Liver (tissue), 9 donors: ENCODE results near the gene CADPS. TPM values are rescaled to one million over a fixed set of nuclear protein-coding genes. Genes with fewer than 3 reads are reported as not detected.

Experiments used
- DNase-seq: peaks from one replicate; pipeline ENCODE4 v3.0.0-alpha.2; 2017; ENCODE audit warnings: low spot score
- H3K27ac ChIP-seq, 2 donors: one replicate each; pipeline ENCODE4 v1.7.0; 2013; ENCODE audit warnings: inconsistent platforms in 2 of 2, low read length in 2 of 2, control low read depth in 1 of 2, low read depth in 1 of 2, mild to moderate bottlenecking in 1 of 2
- H3K27me3 ChIP-seq, 4 donors: one replicate each; pipeline versions ENCODE4 v1.6.1 to v1.7.0; 2013; ENCODE audit warnings: low read length in 3 of 4, inconsistent platforms in 1 of 4, mild to moderate bottlenecking in 1 of 4, moderate library complexity in 1 of 4; ENCODE audit not compliant: control insufficient read depth in 4 of 4, insufficient read depth in 4 of 4
- H3K36me3 ChIP-seq, 4 donors: one replicate each; pipeline versions ENCODE4 v1.6.1 to v1.7.0; 2013; ENCODE audit warnings: low read length in 3 of 4, mild to moderate bottlenecking in 3 of 4, low read depth in 1 of 4, moderate library complexity in 1 of 4; ENCODE audit not compliant: control insufficient read depth in 4 of 4, insufficient read depth in 3 of 4
- H3K4me1 ChIP-seq, 4 donors: one replicate each; pipeline versions ENCODE4 v1.6.1 to v1.7.0; 2013; ENCODE audit warnings: low read length in 3 of 4, mild to moderate bottlenecking in 3 of 4, moderate library complexity in 1 of 4; ENCODE audit not compliant: control insufficient read depth in 4 of 4, insufficient read depth in 4 of 4
- H3K4me3 ChIP-seq, 3 donors: one replicate each; pipeline versions ENCODE4 v1.6.1 to v1.7.0; 2013; ENCODE audit warnings: low read length in 3 of 3, control low read depth in 1 of 3, low read depth in 1 of 3, mild to moderate bottlenecking in 1 of 3
- H3K9ac ChIP-seq, 2 donors: one replicate each; pipeline ENCODE4 v1.7.0; 2013; ENCODE audit warnings: low read length in 2 of 2, mild to moderate bottlenecking in 2 of 2, moderate library complexity in 2 of 2, control low read depth in 1 of 2, low read depth in 1 of 2
- H3K9me3 ChIP-seq, 4 donors: one replicate each; pipeline versions ENCODE4 v1.6.1 to v1.7.0; 2013; ENCODE audit warnings: low read length in 3 of 4; ENCODE audit not compliant: control insufficient read depth in 4 of 4
- EGR1 ChIP-seq, 2 donors: IDR thresholded peaks; 2 replicates each; pipeline ENCODE4 v1.6.1; 2016 to 2018; ENCODE audit warnings: antibody characterized with exemption in 2 of 2, low read depth in 2 of 2
- FOXA1 ChIP-seq: IDR thresholded peaks from 2 replicates; pipeline ENCODE4 v1.6.1; 2016; ENCODE audit warnings: antibody characterized with exemption
- FOXA2 ChIP-seq: IDR thresholded peaks from 2 replicates; pipeline ENCODE4 v1.6.1; 2016; ENCODE audit warnings: antibody characterized with exemption
- GABPA ChIP-seq, 2 donors: IDR thresholded peaks in 1 of 2; conservative IDR thresholded peaks in 1 of 2; 2 replicates each; pipeline ENCODE4 v1.6.1; 2016; ENCODE audit warnings: antibody characterized with exemption in 2 of 2, mild to moderate bottlenecking in 1 of 2, moderate library complexity in 1 of 2
- HNF4A ChIP-seq, 2 donors: conservative IDR thresholded peaks; 2 replicates each; pipeline ENCODE4 v1.6.1; 2016; ENCODE audit warnings: antibody characterized with exemption in 2 of 2, mild to moderate bottlenecking in 2 of 2
- JUND ChIP-seq, 2 donors: IDR thresholded peaks; 2 replicates each; pipeline ENCODE4 v1.6.1; 2016; ENCODE audit warnings: antibody characterized with exemption in 2 of 2
- NR2F2 ChIP-seq: IDR thresholded peaks from 2 replicates; pipeline ENCODE4 v1.6.1; 2016; ENCODE audit warnings: antibody characterized with exemption
- RAD21 ChIP-seq, 2 donors: IDR thresholded peaks; 2 replicates each; pipeline ENCODE4 v1.6.1; 2016; ENCODE audit warnings: antibody characterized with exemption in 2 of 2, mild to moderate bottlenecking in 2 of 2
- RXRA ChIP-seq, 2 donors: IDR thresholded peaks; 2 replicates each; pipeline ENCODE4 v1.6.1; 2017 to 2018; ENCODE audit warnings: antibody characterized with exemption in 2 of 2, mild to moderate bottlenecking in 1 of 2
- TAF1 ChIP-seq: conservative IDR thresholded peaks from 2 replicates; pipeline ENCODE4 v1.6.1; 2016; ENCODE audit warnings: antibody characterized with exemption, mild to moderate bottlenecking
- YY1 ChIP-seq: IDR thresholded peaks from 2 replicates; pipeline ENCODE4 v1.6.1; 2016; ENCODE audit warnings: antibody characterized with exemption, mild to moderate bottlenecking
- WGBS: extraction: QIAGEN DNeasy Blood & Tissue Kit; methylation state at CpG from one replicate; pipeline ENCODE4 v1.1.7; 2013; 5-methylcytosine and 5-hydroxymethylcytosine counted together
- polyA plus RNA-seq, 2 donors: library from polyadenylated mRNA; stranded (reverse) in 1 of 2; unstranded in 1 of 2; fragments of 200-250 nt in 1 of 2; fragments of >200 nt in 1 of 2; fragmentation: Nextera tagmentation in 1 of 2; extraction: Ambion mirVana in 1 of 2; gene quantifications; one replicate each; pipeline versions ENCODE4 v1.2.1 to v1.2.3, GENCODE V29; 2013 to 2015
- total RNA-seq, 2 donors: library from RNA; depleted of rRNA; stranded (reverse); fragments of >200 nt; gene quantifications; one replicate each; pipeline ENCODE4 v1.2.3, GENCODE V29; 2014
- TF ChIP-seq, protein P1 (sequence below): IDR thresholded peaks from 2 replicates; pipeline ENCODE4 v1.6.1; 2016; ENCODE audit warnings: antibody characterized with exemption
- TF ChIP-seq, protein P2 (sequence below): fragments of 150-350 bp; IDR thresholded peaks from 2 replicates; pipeline ENCODE4 v1.5.1; 2017; ENCODE audit warnings: improper control_type of control experiment, low read depth, low read length; ENCODE audit not compliant: missing input control
- TF ChIP-seq, protein P3 (sequence below): IDR thresholded peaks from 2 replicates; pipeline ENCODE4 v1.6.1; 2016; ENCODE audit warnings: antibody characterized with exemption
- TF ChIP-seq, protein P4 (sequence below): IDR thresholded peaks from 2 replicates; pipeline ENCODE4 v1.6.1; 2016; ENCODE audit warnings: antibody characterized with exemption, mild to moderate bottlenecking
- donor health status: healthy.
- donor health status: healthy.
- donor health status: healthy.
- donor health status: healthy.
- donor health status: healthy.

The CADPS gene
- total and polyA plus RNA-seq, 4 donors: 0.05 to 0.37 (median 0.17) TPM; not detected in 1

DNA sequence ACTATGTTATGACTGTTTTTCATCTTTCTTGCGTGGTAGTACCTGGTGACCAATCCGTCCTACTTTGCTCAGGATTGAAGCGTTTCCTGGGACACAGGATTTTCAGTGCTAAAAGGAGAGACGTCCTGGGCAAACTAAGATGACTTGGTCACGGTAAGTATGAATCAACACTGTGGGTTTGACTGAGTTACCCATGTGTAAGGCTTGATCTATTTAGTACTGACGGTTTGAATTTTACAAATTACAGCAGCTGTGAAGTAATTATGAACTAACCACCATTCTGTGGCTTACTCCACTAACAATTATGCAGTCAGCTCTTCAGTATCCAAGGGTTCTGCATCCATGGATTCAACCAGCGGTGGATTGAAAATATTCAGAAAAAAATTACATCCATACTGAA lies 328.9 kb downstream of the CADPS start:
- TF ChIP-seq FOXA1: no peak
- TF ChIP-seq FOXA2: no peak
- TF ChIP-seq, protein P1, sequence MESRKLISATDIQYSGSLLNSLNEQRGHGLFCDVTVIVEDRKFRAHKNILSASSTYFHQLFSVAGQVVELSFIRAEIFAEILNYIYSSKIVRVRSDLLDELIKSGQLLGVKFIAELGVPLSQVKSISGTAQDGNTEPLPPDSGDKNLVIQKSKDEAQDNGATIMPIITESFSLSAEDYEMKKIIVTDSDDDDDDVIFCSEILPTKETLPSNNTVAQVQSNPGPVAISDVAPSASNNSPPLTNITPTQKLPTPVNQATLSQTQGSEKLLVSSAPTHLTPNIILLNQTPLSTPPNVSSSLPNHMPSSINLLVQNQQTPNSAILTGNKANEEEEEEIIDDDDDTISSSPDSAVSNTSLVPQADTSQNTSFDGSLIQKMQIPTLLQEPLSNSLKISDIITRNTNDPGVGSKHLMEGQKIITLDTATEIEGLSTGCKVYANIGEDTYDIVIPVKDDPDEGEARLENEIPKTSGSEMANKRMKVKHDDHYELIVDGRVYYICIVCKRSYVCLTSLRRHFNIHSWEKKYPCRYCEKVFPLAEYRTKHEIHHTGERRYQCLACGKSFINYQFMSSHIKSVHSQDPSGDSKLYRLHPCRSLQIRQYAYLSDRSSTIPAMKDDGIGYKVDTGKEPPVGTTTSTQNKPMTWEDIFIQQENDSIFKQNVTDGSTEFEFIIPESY: no peak
- TF ChIP-seq RXRA (IDR thresholded peaks at IDR 0.05): no peak
- no peak for TF ChIP-seq HNF4A (conservative IDR thresholded peaks at IDR 0.05)
- no peak for TF ChIP-seq JUND (IDR thresholded peaks at IDR 0.05)
- TF ChIP-seq EGR1 (IDR thresholded peaks at IDR 0.05; ENCODE audit: low read depth in 2 of 2): no peak
- no peak for TF ChIP-seq RAD21 (IDR thresholded peaks at IDR 0.05)
- TF ChIP-seq, protein P2, sequence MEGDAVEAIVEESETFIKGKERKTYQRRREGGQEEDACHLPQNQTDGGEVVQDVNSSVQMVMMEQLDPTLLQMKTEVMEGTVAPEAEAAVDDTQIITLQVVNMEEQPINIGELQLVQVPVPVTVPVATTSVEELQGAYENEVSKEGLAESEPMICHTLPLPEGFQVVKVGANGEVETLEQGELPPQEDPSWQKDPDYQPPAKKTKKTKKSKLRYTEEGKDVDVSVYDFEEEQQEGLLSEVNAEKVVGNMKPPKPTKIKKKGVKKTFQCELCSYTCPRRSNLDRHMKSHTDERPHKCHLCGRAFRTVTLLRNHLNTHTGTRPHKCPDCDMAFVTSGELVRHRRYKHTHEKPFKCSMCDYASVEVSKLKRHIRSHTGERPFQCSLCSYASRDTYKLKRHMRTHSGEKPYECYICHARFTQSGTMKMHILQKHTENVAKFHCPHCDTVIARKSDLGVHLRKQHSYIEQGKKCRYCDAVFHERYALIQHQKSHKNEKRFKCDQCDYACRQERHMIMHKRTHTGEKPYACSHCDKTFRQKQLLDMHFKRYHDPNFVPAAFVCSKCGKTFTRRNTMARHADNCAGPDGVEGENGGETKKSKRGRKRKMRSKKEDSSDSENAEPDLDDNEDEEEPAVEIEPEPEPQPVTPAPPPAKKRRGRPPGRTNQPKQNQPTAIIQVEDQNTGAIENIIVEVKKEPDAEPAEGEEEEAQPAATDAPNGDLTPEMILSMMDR: no peak
- TF ChIP-seq, protein P3, sequence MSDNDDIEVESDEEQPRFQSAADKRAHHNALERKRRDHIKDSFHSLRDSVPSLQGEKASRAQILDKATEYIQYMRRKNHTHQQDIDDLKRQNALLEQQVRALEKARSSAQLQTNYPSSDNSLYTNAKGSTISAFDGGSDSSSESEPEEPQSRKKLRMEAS: no peak
- no peak for TF ChIP-seq GABPA (IDR thresholded peaks at IDR 0.05 in 1 of 2, conservative IDR thresholded peaks at IDR 0.05 in 1 of 2)
- no peak for TF ChIP-seq YY1
- TF ChIP-seq, protein P4, sequence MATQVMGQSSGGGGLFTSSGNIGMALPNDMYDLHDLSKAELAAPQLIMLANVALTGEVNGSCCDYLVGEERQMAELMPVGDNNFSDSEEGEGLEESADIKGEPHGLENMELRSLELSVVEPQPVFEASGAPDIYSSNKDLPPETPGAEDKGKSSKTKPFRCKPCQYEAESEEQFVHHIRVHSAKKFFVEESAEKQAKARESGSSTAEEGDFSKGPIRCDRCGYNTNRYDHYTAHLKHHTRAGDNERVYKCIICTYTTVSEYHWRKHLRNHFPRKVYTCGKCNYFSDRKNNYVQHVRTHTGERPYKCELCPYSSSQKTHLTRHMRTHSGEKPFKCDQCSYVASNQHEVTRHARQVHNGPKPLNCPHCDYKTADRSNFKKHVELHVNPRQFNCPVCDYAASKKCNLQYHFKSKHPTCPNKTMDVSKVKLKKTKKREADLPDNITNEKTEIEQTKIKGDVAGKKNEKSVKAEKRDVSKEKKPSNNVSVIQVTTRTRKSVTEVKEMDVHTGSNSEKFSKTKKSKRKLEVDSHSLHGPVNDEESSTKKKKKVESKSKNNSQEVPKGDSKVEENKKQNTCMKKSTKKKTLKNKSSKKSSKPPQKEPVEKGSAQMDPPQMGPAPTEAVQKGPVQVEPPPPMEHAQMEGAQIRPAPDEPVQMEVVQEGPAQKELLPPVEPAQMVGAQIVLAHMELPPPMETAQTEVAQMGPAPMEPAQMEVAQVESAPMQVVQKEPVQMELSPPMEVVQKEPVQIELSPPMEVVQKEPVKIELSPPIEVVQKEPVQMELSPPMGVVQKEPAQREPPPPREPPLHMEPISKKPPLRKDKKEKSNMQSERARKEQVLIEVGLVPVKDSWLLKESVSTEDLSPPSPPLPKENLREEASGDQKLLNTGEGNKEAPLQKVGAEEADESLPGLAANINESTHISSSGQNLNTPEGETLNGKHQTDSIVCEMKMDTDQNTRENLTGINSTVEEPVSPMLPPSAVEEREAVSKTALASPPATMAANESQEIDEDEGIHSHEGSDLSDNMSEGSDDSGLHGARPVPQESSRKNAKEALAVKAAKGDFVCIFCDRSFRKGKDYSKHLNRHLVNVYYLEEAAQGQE: no peak
- no peak for TF ChIP-seq TAF1
- no peak overlapping the region for H3K4me3 ChIP-seq
- no peaks in the 10 kb centered on the region for H3K9me3 ChIP-seq
- no peak overlapping the region for H3K27ac ChIP-seq
- H3K36me3 ChIP-seq: no peaks in the 10 kb centered on the region
- H3K27me3 ChIP-seq: peaks cover 0 to 11% (median 2%) of the 10 kb centered on the region in 4 donors
- no peaks in the 10 kb centered on the region for H3K4me1 ChIP-seq
- no peak overlapping the region for H3K9ac ChIP-seq
- DNase-seq: no peak
- WGBS: 84% methylated on average over 7 of the region's 7 CpGs

DNA sequence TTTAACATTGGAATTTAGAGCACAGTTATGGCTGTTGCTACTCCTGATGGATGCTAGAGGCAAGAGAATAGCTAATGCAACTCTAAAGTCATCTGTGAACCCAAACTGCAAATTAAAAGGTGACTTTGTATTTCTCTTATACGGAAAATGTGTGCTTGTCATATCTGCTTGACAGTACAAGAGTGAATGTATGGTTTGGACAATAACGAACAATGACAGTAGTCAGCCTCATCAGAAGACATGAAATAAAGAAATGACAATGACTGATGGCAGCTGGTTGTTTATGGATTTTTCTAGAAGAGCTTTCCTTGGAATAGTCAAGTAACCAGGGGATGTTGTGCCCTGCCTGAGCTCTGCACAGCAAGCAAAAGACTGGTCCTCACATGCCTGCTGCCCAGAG lies 333.0 kb downstream of the CADPS start:
- 82% methylated on average over 2 of the region's 2 CpGs for whole genome bisulfite sequencing
- H3K4me3 ChIP-seq: no peak overlapping the region
- no peaks in the 10 kb centered on the region for H3K36me3 ChIP-seq
- no peak overlapping the region for H3K9ac ChIP-seq
- H3K27me3 ChIP-seq: peaks cover 0 to 4% (median 2%) of the 10 kb centered on the region in 4 donors
- no peaks in the 10 kb centered on the region for H3K9me3 ChIP-seq
- H3K27ac ChIP-seq: no peak overlapping the region
- no peak for DNase-seq
- H3K4me1 ChIP-seq: no peaks in the 10 kb centered on the region
- TF ChIP-seq, protein P4: no peak
- no peak for TF ChIP-seq NR2F2
- TF ChIP-seq, protein P2: no peak
- TF ChIP-seq HNF4A (conservative IDR thresholded peaks at IDR 0.05): no peak
- TF ChIP-seq JUND (IDR thresholded peaks at IDR 0.05): no peak
- TF ChIP-seq GABPA (IDR thresholded peaks at IDR 0.05 in 1 of 2, conservative IDR thresholded peaks at IDR 0.05 in 1 of 2): no peak
- no peak for TF ChIP-seq FOXA2
- TF ChIP-seq EGR1 (IDR thresholded peaks at IDR 0.05; ENCODE audit: low read depth in 2 of 2): no peak
- TF ChIP-seq RAD21 (IDR thresholded peaks at IDR 0.05): no peak
- TF ChIP-seq, protein P1: no peak
